GM19193 (cell line): ENCODE data around the gene REPS2.

Source experiments
- POLR2A ChIP-seq: IDR thresholded peaks from 4 replicates; pipeline ENCODE4 v1.6.1; 2011; ENCODE audit not compliant: insufficient read depth, insufficient read length; ENCODE audit errors: extremely low read depth

Gene REPS2

DNA sequence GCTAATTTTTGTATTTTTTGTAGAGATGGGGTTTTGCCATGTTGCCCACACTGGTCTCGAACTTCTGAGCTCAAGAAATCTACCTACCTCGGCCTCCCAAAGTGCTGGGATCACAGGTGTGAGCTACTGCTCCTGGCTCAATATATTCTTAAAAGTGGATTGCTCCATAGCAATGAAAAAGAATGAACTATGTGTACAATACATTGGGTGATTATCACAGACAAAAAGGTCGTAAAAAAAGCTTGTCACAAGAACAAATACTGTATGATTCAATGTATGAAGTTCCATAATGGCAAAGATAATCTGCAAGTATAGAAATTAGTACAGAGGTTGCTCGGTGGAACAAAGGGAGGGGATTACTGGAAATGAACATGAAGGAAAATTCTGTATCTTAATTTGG lies 70.7 kb downstream of the REPS2 start:
- TF ChIP-seq POLR2A: no peak

DNA sequence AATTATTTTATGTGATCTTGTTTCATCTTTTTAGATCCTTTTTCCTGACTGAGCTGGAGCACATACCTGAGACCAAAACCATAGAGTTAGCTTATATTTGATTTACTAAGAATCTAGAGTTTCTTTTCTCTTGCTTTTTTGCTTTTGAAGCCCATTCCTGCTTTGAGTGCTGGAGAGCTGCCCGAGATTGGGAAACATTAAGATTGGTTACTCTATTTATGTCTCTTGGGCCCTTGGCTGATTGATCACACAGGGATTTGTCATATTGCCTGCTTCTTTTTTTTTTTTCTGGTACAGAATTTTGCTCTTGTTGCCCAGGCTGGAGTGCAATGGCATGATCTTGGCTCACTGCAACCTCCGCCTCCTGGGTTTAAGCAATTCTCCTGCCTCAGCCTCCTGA lies 73.9 kb downstream of the REPS2 start:
- no peak for TF ChIP-seq POLR2A

DNA sequence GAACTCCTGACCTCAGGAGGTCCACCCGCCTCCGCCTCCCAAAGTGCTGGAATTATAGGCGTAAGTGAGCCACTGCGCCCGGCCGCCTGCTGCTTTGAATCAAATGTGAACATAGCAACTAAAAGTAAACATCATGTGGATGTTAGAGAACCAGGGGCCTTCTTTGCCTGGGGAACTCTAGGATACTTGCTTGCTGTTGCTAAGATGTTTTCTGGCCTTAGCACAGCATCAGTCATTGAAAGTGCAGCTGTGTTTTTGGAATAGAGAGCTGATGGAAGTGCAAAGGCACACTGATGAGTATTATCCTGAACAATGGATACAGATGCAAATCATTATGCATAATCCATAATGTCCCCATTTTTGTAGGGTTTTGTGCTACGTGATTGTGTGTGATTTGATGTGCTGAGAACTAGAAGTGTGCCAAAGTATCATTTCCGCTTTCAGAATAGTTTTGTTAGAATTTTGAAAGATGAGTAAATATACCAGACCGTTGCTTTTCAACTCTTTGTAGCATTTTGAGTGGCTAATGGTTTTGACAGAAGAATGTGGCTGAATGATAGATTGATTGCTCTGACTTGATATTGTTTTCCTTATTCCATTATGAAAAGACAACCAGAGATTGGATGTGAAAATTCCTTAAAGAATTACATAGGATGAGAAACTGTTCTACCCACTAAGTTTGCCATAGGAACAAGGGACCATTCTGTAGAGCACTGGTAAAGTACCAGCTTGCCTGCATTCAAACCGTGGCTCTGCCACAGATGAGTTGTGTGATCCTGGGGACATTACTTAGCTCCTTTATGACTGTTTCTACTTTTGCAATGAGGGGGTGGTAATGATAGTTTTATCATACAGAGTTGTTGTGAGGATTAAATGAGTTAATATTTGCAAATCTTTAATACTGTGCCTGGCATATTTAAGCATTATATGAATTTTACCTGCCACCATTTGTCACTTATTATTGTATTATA lies 74.7 kb downstream of the REPS2 start:
- TF ChIP-seq POLR2A: no peak

DNA sequence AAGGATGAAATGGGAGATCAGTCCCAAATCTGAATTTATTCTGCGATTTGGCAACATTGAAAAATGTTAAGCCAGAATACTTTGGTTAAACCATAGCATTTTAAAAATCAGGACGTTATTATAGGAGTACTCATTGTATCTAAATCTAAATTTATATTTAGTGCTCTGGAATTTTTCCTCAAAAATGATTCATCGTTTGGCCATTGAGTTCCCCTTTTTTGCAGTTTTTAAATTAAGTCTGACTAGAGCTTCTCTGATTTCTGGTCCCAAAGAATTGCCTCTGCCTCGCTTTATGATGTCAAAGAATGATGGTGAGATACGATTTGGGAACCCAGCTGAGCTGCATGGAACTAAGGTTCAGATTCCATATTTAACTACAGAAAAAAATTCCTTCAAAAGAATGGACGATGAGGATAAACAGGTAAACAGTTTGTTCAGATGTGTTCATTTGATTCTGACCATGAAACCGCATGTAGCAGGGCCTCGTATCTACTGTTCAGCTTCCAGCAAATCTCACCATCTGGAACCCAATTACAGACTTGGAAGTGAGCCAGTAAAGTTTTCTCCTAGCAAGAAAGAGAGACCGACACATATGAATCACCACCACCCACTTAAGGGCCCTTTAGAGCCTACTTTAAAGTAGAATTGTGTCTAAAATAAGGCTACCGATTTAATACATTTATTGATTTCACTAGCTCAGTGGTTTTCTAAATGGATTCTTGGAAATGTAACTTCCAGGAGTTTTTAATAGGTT lies 75.6 kb downstream of the REPS2 start:
- TF ChIP-seq POLR2A: no peak

DNA sequence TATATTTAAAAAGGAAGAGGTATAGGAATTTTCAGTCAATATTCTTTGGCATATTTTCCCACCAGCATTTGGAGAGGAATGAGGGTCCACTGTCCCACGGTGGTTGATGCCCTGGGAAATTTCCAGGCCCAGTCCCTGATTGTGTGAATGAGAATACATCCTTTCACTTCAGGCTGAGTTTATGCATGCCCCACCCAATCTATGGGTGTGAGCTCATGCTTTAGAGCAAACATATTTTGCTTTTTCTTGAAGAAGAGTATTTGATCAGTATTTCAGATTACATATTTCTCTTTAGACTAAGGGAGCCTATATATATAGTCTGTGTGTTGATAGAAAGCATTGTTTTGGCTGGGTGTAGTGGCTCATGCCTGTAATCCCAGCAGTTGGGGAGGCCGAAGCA lies 77.2 kb downstream of the REPS2 start:
- TF ChIP-seq POLR2A: no peak

DNA sequence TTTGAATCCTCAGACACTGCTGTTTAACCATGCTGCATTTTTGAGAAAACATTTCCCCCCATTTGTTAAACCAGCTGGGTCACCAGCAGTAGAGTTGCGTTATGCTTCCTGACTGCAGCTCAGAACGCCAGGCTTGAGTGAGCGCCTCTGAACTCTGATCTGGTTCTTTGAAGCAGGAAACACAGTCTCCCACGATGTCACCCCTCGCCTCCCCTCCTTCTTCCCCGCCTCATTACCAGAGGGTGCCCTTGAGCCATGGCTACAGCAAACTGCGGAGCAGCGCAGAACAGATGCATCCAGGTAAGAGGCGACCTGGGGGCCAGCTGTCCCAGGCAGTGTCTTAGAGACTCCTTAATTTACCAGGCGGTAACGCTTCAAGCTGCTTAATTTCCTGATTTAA lies 78.4 kb downstream of the REPS2 start:
- TF ChIP-seq POLR2A: no peak

DNA sequence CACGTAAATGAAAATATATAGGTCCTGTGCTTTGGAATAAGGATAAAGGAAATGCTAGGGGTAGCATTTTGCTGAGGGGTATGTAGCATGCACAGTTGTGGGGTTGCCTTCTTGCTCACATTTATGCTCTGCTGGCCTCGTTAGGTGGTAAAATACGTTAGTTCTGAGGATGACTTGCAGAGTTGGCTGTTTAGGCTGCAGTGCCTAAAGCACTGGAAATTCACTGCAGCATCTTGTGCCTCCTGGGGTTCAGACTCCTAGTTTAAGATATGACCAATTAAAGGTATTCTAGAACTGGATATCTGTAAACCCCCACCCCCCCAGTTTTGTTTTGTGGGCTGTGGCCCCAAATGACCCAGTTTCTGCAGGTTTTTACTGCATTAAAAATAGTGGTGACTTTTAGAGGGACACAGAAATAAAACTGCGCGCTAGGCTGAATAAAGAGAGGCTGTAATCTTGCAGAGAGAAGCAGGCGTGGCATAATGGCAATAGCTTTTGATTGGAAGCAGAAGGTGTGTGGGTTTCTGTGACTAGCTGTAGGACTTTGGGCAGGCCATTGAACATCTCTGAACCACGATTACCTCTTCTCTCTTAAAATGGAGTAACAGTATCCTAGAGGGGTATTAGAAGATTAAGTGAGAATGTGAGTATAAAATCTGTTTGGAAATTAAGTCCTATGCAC lies 79.3 kb downstream of the REPS2 start:
- no peak for TF ChIP-seq POLR2A

DNA sequence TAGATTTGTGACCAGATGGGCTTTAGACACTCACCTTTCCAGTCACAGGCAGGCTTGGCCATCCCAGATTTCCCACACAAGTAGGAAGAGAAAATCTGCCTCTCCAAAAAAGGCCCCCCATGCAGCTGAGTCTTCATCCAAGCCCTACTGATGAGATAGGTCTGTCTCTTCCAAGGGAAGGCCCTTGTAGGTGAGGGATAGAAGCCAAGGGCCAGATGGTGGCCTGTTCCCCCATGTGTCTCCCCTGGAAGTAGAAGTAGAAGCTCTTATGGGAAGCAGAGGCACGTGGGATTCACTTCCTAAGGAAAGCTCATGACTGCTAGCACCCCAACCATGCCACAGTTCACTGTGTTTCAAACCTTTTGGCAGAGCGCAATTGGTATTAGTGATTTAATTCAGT lies 81.5 kb downstream of the REPS2 start:
- no peak for TF ChIP-seq POLR2A

DNA sequence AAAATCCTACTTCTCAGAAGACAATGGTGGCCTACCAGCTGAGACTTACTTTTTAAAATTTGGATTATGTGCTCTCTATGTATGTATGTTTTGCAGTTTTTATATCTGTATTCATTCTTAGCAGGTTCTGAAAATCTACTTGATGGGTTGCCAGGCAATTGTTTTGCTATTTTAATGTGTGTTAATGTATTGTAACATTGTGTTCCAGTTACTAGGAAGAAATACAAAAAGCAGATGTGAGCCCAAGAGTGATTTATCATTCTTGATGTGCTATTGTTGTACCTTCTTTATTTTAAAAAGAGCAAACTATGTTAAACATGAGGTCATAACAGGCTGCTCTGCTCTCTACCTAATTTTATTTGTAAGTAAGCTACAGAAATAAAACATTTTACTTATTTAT lies 81.9 kb downstream of the REPS2 start:
- TF ChIP-seq POLR2A: no peak

DNA sequence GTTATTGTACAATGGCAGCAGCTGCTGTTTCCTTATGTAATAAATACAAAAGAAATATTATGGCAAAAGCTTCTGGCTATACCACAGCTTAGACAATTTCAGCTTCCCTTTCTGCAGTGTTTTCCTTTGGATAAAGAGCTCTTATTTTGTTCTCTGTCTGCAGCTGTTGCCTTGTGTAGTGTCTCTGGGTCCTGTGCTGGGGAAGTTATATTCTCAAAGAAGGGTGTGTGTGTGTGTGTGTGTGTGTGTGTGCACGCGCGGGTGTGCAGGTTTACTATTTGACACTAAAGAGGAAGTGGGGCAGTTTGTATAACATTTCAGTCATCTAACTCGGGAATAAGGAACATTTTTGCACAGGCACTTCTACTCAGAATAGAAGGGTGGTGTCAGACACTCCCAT lies 83.6 kb downstream of the REPS2 start:
- no peak for TF ChIP-seq POLR2A

DNA sequence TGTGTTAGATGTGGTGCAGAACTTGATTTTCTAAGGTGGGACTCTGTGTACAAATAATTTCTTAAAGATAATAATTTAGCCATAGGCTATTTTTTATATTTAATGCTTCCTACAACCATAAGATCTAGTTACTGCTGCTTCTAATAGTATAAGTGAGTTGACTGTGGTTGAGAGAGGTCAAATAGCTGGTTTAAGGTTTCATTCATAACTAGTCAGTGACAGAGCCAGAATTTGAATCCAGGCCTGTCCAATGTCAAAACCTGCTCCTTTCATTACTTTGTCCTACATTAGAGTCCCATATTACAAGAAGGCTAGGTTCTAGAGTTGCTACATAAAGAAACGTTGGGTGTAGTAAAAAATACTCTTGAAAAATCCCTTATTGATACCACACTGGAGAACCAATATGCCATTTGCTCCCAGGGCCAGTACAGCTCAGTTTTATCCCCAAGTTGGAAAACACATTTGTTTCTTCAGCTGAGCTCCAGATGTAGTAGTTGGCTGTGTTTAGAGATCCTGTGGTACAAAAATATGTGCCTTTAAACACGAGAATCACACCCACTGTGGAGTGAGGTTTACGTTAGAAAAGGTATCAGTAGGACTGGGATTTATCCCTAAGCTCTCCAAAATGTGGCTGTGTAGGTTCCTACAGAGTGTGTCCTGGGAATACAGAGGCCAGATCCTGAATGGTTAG lies 84.3 kb downstream of the REPS2 start:
- TF ChIP-seq POLR2A: no peak

DNA sequence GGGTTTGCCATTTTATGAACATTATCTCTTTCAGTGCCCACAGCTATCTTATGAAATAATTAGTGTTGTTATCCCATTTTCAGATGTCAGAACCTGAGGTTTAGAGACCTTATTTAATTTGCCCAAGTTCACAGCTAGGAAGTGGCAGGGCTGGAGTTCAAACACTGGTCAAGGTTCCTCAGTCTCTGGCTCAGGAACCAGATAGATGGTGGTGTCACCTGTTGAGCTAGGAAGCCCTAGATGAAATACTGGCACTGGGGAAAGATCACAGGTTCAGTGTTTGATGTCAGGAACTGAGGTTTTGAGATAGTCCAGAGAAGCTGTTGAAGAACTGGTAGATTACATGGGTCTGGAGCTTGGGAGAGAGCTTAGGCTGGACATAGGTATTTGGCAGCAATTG lies 85.4 kb downstream of the REPS2 start:
- no peak for TF ChIP-seq POLR2A

DNA sequence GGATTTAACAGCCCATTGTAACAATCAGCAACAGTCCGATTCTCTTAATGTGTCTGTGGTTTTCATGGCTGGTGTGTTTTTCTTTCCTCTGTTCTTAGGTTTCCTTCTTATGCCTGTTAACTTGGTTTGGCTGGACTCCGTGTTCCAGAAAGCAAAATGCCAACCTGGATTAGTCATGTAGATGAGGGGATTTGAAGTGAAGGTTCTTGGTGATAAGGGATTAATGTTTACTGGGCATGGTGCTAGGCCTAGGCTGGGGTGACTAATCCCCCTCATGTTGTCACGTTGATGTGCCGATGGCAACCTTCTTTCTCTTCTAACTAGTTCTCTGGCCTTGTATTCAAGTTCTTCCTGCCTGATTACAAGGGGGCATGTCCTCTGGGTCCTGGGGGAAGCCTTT lies 85.9 kb downstream of the REPS2 start:
- no peak for TF ChIP-seq POLR2A

DNA sequence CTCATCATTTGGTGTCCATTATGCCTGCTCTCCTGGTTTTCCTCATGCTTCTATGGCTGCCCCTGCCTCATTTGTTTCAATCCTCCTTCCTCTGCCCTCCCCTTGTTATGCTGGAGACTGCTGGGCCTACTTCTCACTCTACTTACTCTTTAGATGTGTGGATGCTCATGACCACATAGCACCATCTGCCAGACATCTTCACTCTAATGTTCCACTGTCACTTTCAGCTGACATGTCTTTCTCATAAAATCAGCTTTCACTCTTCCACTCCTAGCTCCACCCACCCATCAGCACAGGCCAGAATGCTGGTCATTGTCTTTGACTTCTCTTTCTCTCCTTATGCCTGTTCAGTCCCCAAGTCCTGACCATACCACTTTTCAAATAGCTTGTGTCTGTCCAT lies 86.8 kb downstream of the REPS2 start:
- no peak for TF ChIP-seq POLR2A

DNA sequence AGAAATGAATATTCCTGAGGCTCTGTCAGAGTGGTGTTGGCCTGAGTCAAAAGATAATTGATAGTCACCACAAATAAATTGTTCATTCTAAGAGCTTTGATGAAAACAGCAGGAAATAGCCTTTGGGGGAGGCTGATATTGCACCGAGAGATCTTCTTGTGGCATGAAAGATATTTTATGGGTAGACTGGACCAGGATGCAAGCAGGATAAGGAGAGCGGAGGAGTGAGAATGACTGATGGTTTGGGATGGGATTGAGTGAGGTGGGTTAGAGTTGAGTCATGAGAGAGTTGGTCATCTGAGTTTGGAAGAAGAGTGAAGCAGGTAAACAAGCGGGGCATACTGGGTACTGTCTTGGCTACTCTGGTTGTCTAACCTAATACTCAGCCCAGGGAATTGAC lies 88.7 kb downstream of the REPS2 start:
- TF ChIP-seq POLR2A: no peak
